ENCODE measurements around the gene WDR27. TPM values are rescaled to one million over a fixed set of nuclear protein-coding genes. Genes with fewer than 3 reads are reported as not detected.

WDR27 gene
- total RNA-seq, 3 donors from 2014 or later = 30.9 to 60.5 (median 49.1) TPM

DNA sequence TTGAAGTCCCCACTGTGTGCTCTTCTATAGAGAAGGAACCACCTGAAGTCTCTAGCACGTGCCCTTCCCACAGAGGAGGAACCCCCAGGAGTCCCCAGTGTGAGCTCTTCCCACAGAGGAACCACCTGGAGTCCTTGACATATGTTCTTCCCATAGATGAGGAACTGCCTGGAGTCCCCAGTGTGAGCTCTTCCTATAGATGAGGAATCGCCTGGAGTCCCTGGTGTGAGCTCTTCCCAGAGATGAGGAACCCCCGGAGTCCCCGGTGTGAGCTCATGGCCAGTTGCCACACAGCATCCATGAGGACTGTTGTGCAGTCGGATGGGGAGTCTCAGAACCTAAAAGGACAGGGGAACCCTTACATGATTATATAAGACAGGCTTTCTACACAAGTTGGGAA is 290.1 kb downstream of the WDR27 start:
- Histone ChIP-seq H3K9me3 (peaks cover 15% of the 10 kb centered on the region), H3K4me1 (ENCODE audit: low read depth) (no peaks in the 10 kb centered on the region), H3K4me3 (no peak overlapping the region), H3K36me3 (ENCODE audit: low read depth) (no peaks in the 10 kb centered on the region)
- intact Hi-C loops (cut with DNase I, micrococcal nuclease) = no loop called here
- TF ChIP-seq, protein P1, sequence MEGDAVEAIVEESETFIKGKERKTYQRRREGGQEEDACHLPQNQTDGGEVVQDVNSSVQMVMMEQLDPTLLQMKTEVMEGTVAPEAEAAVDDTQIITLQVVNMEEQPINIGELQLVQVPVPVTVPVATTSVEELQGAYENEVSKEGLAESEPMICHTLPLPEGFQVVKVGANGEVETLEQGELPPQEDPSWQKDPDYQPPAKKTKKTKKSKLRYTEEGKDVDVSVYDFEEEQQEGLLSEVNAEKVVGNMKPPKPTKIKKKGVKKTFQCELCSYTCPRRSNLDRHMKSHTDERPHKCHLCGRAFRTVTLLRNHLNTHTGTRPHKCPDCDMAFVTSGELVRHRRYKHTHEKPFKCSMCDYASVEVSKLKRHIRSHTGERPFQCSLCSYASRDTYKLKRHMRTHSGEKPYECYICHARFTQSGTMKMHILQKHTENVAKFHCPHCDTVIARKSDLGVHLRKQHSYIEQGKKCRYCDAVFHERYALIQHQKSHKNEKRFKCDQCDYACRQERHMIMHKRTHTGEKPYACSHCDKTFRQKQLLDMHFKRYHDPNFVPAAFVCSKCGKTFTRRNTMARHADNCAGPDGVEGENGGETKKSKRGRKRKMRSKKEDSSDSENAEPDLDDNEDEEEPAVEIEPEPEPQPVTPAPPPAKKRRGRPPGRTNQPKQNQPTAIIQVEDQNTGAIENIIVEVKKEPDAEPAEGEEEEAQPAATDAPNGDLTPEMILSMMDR (IDR thresholded peaks at IDR 0.05) = no peak
- ATAC-seq (no peak), DNase-seq (no peak)

DNA sequence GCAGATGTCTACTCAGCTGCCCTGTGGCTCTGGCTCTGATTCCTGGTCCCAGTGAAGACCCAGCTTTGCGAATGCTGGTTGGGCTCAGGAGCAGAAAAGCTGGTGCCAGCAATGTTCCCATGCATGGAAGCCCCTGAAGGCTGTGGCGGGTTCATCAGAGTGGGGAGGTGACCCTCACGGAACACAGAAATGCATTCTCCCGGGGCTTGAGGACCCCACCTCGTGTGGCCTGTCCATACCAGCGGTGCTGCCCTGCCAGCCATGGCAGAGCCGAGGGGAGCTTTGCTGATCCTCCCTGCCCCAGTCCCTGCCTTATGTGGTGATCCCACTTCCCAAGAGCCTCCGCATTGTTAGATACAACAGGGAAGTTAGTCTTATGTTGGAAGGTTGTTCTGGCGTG is 290.5 kb downstream of the WDR27 start:
- Histone ChIP-seq H3K9me3 (peaks cover 15% of the 10 kb centered on the region), H3K36me3 (ENCODE audit: low read depth) (no peaks in the 10 kb centered on the region), H3K4me3 (no peak overlapping the region), H3K4me1 (ENCODE audit: low read depth) (no peaks in the 10 kb centered on the region)
- TF ChIP-seq, protein P1 (IDR thresholded peaks at IDR 0.05) = no peak
- intact Hi-C loops (cut with DNase I, micrococcal nuclease) = no loop called here
- ATAC-seq (no peak), DNase-seq (no peak)

DNA sequence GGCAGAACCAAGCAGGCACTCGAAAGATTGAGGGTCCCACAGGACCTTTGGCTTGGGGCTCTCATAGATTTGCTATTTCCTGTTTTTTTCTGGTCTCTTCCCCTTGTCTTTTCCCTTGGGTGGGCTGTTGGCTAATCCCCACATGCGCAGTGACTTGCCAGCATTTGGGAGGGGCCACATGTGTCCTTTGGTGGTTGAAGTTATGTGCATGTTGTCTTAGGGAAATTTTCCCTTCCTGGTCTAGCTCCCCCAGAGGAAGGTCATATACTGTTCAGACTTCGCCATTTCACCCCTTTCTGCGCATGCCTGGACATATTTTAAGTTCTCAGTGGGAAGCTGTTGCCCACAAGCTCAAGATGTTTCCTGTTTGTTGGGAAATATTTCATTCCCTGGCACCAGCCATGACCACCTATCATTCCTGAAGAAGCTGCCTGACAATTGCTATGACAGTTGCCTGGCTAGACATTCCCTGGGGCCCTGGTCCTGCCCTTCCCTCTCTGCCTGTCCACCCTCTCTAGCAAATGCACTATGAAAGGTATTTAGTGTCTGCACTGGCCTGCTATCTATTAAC is 292.0 kb downstream of the WDR27 start:
- intact Hi-C loops (cut with DNase I, micrococcal nuclease) = no loop called here

DNA sequence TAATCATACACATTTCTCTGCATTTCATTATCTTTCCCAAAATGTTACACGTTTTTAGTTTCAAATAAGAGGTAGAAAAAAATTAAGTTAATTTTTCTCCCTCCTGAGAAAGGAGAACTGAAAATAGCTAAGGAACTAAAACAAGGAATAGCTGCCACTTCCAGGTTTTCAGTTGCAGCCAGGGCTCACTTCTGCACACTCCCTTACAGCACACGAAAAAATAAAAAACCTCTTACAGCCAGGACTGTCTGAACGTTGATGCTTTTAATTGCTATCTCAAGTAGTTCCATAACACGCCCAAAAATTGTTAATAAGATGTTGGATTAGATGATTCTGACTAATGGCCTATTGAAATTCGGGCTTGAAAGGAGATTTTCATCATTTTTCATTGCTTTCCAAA is 294.5 kb downstream of the WDR27 start:
- intact Hi-C loops (cut with DNase I, micrococcal nuclease) = no loop called here
- H3K9me3 ChIP-seq = no peaks in the 10 kb centered on the region
- ATAC-seq = no peak
- TF ChIP-seq, protein P1 (IDR thresholded peaks at IDR 0.05) = no peak
- no peak for DNase-seq
- H3K4me3 ChIP-seq = no peak overlapping the region
- no peaks in the 10 kb centered on the region for H3K36me3 ChIP-seq (ENCODE audit: low read depth)
- no peaks in the 10 kb centered on the region for H3K4me1 ChIP-seq (ENCODE audit: low read depth)

More for the DNA sequence above, 292.0 kb downstream of the WDR27 start:
- DNase-seq = no peak
- no peaks in the 10 kb centered on the region for H3K36me3 ChIP-seq (ENCODE audit: low read depth)
- TF ChIP-seq, protein P1 (IDR thresholded peaks at IDR 0.05) = no peak
- peaks cover 9% of the 10 kb centered on the region for H3K9me3 ChIP-seq
- no peak overlapping the region for H3K4me3 ChIP-seq
- no peak for ATAC-seq
- H3K4me1 ChIP-seq (ENCODE audit: low read depth) = no peaks in the 10 kb centered on the region

Other genes with a start within 250 kb of the WDR27 start
- gene C6orf120, start 97 bp upstream of the WDR27 start, total RNA-seq = 10 to 100 TPM; 25.3 to 28.7 (median 27.5) TPM
- gene PHF10, start 22.5 kb upstream of the WDR27 start, total RNA-seq = 10 to 100 TPM; 27.9 to 79.1 (median 29.8) TPM
- gene DYNLT2, start 49.5 kb upstream of the WDR27 start, total RNA-seq = 1 to 10 TPM; 1.5 to 2.4 (median 2.3) TPM
- gene ERMARD, start 49.6 kb upstream of the WDR27 start, total RNA-seq = 10 to 100 TPM; 16.6 to 25.2 (median 23.1) TPM

Data from mucosa of descending colon (tissue), 3 donors.